GM18951 (cell line): Measurements from ENCODE around the gene HOMEZ.
"Not testable (repeated sequence)": the region's sequence is repeated elsewhere in the genome, so short reads cannot be mapped to it uniquely, and the experiment has no call there.

Experiments
- POLR2A ChIP-seq: IDR thresholded peaks from 4 replicates; pipeline ENCODE4 v1.6.1; 2011; ENCODE audit warnings: mild to moderate bottlenecking; ENCODE audit not compliant: insufficient read length, insufficient read depth; ENCODE audit errors: extremely low read depth
- in situ Hi-C: fragments of 300-500 bp; cut with MboI; formaldehyde crosslinking; loops from one replicate; pipeline ENCODE4 v1.12.0; 2022; ENCODE audit warnings: low sequenced_read_pairs, mixed read lengths, inconsistent platforms; ENCODE audit not compliant: unreplicated experiment

The HOMEZ gene

GRCh38 chr14:23281247-23281646 lies 4.7 kb downstream of the HOMEZ start:
- no peak for TF ChIP-seq POLR2A
- in situ Hi-C loops: no loop called here

GRCh38 chr14:23277928-23278327 lies 8.0 kb downstream of the HOMEZ start:
- in situ Hi-C loops: not testable (repeated sequence)

DNA sequence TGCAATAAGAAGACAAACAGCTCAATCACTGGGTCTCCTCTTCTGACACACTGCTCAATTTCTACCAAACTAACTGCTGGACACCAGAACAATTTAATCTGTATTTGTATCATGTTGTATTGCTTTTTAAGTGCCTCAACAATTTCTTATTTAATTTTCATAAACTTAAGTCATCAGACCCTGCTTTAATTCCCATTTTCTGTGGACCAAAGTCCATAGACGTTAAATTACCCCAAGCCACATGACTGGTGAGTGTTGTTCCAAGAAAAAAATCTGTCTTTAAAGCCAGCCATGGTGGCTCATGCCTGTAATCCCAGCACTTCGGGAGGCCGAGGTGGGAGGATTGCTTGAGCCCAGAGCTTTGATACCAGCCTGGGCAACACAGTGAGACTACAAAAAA lies 8.7 kb downstream of the HOMEZ start:
- in situ Hi-C loops: no loop called here

GRCh38 chr14:23275412-23275811 lies 10.5 kb downstream of the HOMEZ start:
- in situ Hi-C loops: no loop called here
- no peak for TF ChIP-seq POLR2A

More for the DNA sequence above, 8.7 kb downstream of the HOMEZ start:
- TF ChIP-seq POLR2A: no peak

DNA sequence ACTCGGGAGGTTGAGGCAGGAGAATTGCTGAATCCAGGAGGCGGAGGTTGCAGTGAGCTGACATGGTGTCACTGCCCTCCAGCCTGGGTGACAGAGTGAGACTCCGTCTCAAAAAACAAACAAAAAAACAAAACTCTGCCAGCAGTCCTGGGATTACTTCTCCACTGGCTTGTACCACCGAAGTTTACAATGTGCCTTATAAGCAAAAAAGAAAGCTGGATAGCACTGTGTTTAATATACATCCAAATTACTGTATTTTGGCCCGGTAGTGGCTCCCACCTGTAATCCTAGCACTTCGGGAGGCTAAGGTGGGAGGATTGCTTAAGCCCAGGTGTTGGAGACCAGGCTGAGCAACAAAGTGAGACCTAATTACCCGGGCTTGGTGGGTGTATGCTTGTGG lies 16.7 kb downstream of the HOMEZ start:
- in situ Hi-C loops: loop anchor here (10.0 kb wide), 1 partner anchor 106 kb away; the partner anchor contains the start of genes CMTM5 and IL25
- TF ChIP-seq POLR2A: no peak

GRCh38 chr14:23260849-23261248 lies 25.1 kb downstream of the HOMEZ start:
- in situ Hi-C loops: loop anchor here (10.0 kb wide), 1 partner anchor 114 kb away; the partner anchor contains the start of genes CMTM5 and IL25

- in situ Hi-C loops: no loop called here
- no peak for TF ChIP-seq POLR2A
Measured at GRCh38 chr14:23259426-23259825, 26.5 kb downstream of the HOMEZ start.

GRCh38 chr14:23258256-23258655 lies 27.7 kb downstream of the HOMEZ start:
- no peak for TF ChIP-seq POLR2A
- in situ Hi-C loops: no loop called here

DNA sequence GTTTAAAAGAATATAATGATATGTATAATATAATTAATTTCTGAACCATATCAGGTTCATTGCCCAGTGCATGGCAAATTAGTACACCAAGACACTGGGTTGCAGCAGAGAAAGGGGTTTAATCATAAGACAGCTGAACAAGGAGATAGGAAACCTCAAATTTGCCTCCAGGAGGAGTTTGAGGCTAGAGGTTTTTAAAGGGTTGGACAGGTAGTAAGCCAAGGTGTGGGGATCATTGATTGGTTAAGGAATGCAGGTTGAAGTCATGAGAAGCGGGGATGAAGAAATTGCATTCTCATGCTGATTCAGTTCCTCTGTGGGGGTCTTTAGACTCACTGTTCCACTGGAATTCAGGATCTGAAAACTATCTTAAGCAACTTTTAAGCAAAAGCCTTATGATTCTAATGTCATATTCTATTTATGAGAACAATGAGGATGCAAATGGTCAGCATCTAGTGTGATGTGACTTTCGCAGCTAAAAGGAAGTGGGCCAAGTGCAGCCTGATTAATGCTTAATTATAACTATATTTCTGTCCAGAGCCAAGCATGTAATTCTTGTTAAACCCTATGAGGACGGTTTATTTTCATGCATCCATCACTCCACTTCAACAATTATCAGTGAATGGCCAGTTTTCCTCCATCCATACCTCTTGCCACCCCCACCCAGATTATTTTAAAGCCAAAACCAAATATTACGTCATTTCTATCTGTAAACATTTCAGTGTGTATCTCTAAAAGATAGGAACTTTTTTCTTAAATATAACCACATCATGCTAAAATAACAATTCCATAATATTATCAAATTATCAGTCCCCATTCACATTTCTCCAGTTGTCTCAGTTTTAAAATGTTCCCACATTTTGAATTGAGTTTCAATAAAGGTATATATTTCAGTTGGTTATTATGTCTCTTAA lies 33.3 kb downstream of the HOMEZ start:
- in situ Hi-C loops: no loop called here

GRCh38 chr14:23252006-23252405 lies 33.9 kb downstream of the HOMEZ start:
- in situ Hi-C loops: no loop called here

More for the DNA sequence above, 33.3 kb downstream of the HOMEZ start:
- no peak for TF ChIP-seq POLR2A

DNA sequence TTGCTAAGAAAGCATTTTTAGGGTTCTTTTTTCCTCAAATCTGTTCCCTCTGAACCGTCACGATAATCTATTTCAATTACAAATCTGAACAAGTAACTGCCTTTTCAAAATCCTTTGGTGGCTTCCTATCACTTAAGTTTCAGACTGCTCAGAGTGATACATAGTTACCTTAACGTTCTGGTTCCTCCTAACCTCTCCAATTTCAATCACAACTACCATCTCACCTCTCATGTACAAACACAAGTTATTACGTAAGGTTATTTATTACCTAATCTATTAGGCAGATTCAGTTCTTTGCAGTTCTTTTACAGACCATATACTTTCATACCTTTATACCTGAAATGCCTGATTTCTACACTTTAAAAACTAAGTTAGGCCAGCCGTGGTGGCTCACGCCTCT lies 36.1 kb downstream of the HOMEZ start:
- no peak for TF ChIP-seq POLR2A
- in situ Hi-C loops: no loop called here

More at GRCh38 chr14:23252006-23252405, 33.9 kb downstream of the HOMEZ start:
- no peak for TF ChIP-seq POLR2A

DNA sequence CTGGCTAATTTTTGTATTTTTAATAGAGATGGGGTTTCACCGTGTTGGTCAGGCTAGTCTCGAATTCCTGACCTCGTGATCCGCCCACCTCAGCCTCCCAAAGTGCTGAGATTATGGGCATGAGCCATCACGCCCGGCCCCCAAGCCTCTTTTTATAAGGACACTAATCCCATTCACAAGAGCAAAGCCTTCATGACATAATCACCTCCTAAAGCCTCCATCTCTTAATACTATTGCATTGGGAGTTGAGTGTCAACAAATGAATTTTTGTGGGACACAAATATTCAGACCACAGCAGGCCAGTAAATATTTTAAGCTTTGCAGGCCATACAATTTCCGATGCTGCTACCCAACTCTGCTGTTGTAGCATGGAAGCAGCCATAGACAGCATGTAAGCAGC lies 37.3 kb downstream of the HOMEZ start:
- in situ Hi-C loops: no loop called here
- no peak for TF ChIP-seq POLR2A

DNA sequence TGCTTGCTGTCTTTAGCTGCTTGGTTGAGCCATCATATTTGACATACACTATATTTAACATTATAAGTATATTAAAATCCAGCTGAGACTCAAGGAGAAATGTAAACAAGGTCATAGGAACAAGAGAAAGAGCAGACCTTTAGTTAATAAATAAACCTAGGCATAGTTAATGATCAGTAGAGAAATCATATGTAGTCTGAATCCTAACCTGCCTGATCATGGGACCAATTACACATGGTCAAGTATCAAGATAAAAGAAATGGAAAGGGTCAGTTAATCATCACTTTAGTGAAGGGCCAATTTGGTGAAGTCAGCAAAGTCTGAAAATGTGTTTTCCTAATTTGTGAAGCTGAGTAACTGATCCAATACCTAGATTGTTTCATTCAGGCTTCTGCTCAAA lies 40.6 kb downstream of the HOMEZ start:
- no peak for TF ChIP-seq POLR2A
- in situ Hi-C loops: no loop called here

GRCh38 chr14:23243066-23243465 lies 42.9 kb downstream of the HOMEZ start:
- no peak for TF ChIP-seq POLR2A
- in situ Hi-C loops: no loop called here
